Measurements from ENCODE around the gene SLC16A3.

SLC16A3 gene

GRCh38 chr17:82227629-82228277 is 1.1 kb upstream of the SLC16A3 start:
- H3K4me3 ChIP-seq (replicated peaks; ENCODE audit: insufficient read depth, low read length), result peak overlapping the region; percentile 67
- no peaks in the 10 kb centered on the region for H3K27me3 ChIP-seq (ENCODE audit: insufficient read depth, poor library complexity, severe bottlenecking)
- peak overlapping the region; percentile 98 for H3K27ac ChIP-seq (replicated peaks)

GRCh38 chr17:82228278-82228841 is 482 bp upstream of the SLC16A3 start:
- Histone ChIP-seq H3K27me3 (ENCODE audit: insufficient read depth, poor library complexity, severe bottlenecking) (no peaks in the 10 kb centered on the region), H3K4me3 (replicated peaks; ENCODE audit: insufficient read depth, low read length) (peak overlapping the region; percentile 67), H3K27ac (replicated peaks) (peak overlapping the region; percentile 98)
- DNase-seq (ENCODE audit: low read depth in 1 of 2, low spot score in 1 of 2), result peak; percentile 87 to 94
- TF ChIP-seq SPI1 (IDR thresholded peaks at IDR 0.05; ENCODE audit: borderline replicate concordance, low read depth) (peak; percentile 67), REST (IDR thresholded peaks at IDR 0.05; ENCODE audit: insufficient replicate concordance, low read depth) (peak; percentile 38), GABPA (IDR thresholded peaks at IDR 0.05; ENCODE audit: low read depth) (peak; percentile 58), POLR2AphosphoS5 (IDR thresholded peaks at IDR 0.05; ENCODE audit: low read depth) (peak; percentile 77; the same call in 1 of the 2 replicates), CTCF (IDR thresholded peaks at IDR 0.05; ENCODE audit: insufficient read depth, low read length) (no peak)

More at GRCh38 chr17:82227629-82228277, 1.1 kb upstream of the SLC16A3 start:
- TF ChIP-seq SPI1 (IDR thresholded peaks at IDR 0.05; ENCODE audit: borderline replicate concordance, low read depth) (no peak), CTCF (IDR thresholded peaks at IDR 0.05; ENCODE audit: insufficient read depth, low read length) (no peak), POLR2AphosphoS5 (IDR thresholded peaks at IDR 0.05; ENCODE audit: low read depth) (no peak), REST (IDR thresholded peaks at IDR 0.05; ENCODE audit: insufficient replicate concordance, low read depth) (no peak), GABPA (IDR thresholded peaks at IDR 0.05; ENCODE audit: low read depth) (no peak)
- DNase-seq (ENCODE audit: low read depth in 1 of 2, low spot score in 1 of 2), result no peak

GRCh38 chr17:82229698-82230608 is 1.1 kb downstream of the SLC16A3 start:
- H3K27ac ChIP-seq (replicated peaks), result peak overlapping the region; percentile 94
- H3K4me3 ChIP-seq (replicated peaks; ENCODE audit: insufficient read depth, low read length), result peak overlapping the region; percentile 86
- DNase-seq (ENCODE audit: low read depth in 1 of 2, low spot score in 1 of 2), result peak; percentile 43 to 75
- H3K27me3 ChIP-seq (ENCODE audit: insufficient read depth, poor library complexity, severe bottlenecking), result no peaks in the 10 kb centered on the region
- no peak for TF ChIP-seq GABPA (IDR thresholded peaks at IDR 0.05; ENCODE audit: low read depth)
- peak; percentile 52; the same call in 1 of the 2 replicates for TF ChIP-seq POLR2AphosphoS5 (IDR thresholded peaks at IDR 0.05; ENCODE audit: low read depth)

Data from HL-60 (cell line).